ENCODE data around the gene LMO7. TPM values are rescaled to one million over a fixed set of nuclear protein-coding genes. Genes with fewer than 3 reads are reported as not detected.
A peak's percentile ranks its signal among the peaks of the same experiment; 100 is the strongest.

LMO7 gene
- total RNA-seq, 1 experiment from 2014 or later: 123 TPM

DNA sequence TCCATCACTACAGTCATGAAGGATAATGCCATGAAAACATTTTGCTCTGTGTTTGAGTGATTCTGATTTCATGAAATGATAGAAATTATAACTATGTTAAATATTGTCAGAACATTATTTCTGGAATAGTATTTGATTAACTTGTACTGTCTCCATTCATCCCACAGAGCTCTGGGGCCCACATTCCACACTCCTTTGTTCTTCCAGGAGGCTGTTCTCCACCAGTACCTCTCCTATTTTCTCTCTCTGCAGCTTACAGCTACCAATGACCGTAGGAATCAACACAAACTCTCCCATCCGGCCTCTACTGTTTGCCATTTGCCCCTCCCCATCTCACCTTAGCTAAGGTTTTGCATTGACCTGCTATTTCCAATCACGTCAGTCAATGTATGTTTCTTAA is 240.9 kb downstream of the LMO7 start:
- Histone ChIP-seq H3K36me3 (no peaks in the 10 kb centered on the region), H3K4me1 (replicated peaks) (no peaks in the 10 kb centered on the region), H3K27me3 (replicated peaks) (peaks cover 24% of the 10 kb centered on the region), H3K27ac (no peak overlapping the region), H3K9me3 (replicated peaks) (no peaks in the 10 kb centered on the region), H3K4me3 (no peak overlapping the region)
- no peak for DNase-seq (ENCODE audit: low read depth in 1 of 2, low spot score in 2 of 2)

DNA sequence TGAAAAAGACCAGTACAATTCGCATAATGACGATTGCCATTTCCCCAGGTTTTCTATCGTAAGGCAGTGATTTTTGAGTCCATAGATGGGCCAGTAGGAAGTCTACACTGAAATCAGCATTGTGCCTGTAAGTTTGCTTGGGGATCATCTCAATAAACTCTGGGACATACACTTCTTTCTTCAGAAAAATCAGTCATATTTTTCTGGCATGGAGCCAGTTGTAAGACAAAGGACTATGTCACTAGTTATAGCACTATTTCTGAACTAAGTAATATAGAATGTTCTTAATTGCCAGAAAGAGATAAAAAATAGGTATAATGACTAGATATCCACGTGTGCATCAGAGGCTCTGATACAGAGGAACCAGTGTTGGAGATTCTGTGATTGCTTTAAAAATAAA is 243.5 kb downstream of the LMO7 start:
- no peak for DNase-seq (ENCODE audit: low read depth in 1 of 2, low spot score in 2 of 2)
- Histone ChIP-seq H3K4me3 (no peak overlapping the region), H3K27me3 (replicated peaks) (peaks cover 25% of the 10 kb centered on the region), H3K9me3 (replicated peaks) (no peaks in the 10 kb centered on the region), H3K4me1 (replicated peaks) (no peaks in the 10 kb centered on the region), H3K36me3 (no peaks in the 10 kb centered on the region), H3K27ac (no peak overlapping the region)

DNA sequence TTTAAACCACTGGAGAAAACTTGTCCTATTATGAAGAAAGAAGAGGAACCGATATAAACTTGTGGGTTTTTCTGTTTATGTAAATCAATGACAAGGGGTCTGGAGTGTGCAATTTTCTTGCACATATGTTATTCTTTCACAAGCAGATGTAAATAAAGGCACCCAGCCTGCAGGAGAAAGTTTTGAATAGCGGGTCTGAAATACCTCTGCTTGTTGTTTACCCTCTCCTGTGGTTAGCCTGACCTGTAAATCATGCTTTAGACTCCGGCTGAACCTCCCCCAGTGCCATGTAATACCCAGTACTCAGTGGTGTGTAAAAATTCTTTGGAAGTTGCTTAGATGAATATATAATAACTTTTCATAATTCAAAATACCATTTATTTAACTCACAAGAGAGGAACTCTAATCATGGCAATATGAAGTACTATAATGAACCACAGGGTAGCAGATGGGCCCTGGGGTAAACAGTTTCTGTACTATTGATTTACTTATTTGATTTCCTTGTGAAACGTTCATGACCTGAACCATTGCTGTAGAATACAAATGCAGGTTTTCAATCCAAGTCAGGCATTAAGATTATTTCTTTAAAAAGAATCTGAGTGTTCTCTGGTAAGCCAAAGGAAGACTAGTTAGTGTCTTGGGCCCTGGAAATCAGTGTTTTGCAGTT is 245.1 kb downstream of the LMO7 start:
- Histone ChIP-seq H3K27me3 (replicated peaks) (peaks cover 20% of the 10 kb centered on the region), H3K36me3 (no peaks in the 10 kb centered on the region), H3K9me3 (replicated peaks) (no peaks in the 10 kb centered on the region), H3K4me3 (no peak overlapping the region), H3K27ac (no peak overlapping the region), H3K4me1 (replicated peaks) (no peaks in the 10 kb centered on the region)
- DNase-seq (ENCODE audit: low read depth in 1 of 2, low spot score in 2 of 2): peak in 1 of 2 experiments; percentile 40

DNA sequence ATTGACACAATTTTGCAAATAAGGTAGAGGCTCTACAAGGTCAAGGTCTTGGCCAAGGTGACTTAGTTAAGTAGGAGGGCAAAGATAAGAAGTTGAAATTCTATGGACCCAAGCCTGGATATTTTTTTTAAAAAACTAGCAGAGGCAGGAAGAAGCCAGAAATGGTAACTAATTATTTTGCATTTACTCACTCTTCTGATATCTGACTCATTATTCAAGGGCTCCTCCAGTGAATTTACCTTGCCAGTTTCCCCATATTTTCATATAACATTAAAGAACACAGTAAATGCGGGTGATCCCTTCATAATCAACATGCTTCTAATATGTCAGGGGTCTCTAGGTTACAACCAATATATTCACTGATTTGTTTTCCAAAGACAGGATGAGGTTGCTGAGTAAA is 246.1 kb downstream of the LMO7 start:
- H3K36me3 ChIP-seq: no peaks in the 10 kb centered on the region

DNA sequence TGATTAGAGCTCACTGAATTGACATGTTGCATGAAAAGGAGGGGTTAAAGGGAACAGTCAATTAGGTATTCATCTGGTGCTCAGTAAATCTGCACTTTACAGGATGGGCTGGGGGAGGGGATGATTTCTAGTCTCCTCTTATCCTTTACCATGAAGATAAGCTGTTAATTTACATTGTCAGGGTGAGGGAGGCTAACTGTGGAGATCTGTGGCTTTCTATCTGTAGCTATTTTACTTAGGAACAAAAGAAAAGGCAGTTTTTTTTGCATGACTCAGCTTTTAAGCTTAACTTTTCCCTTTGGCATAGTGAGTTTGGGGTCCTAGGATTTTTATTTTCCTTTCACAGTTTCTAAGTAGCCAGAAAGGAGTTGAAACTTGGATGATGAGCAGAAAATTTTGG is 253.3 kb downstream of the LMO7 start:
- H3K9me3 ChIP-seq (replicated peaks): no peaks in the 10 kb centered on the region

More for the DNA sequence above, 246.1 kb downstream of the LMO7 start:
- Histone ChIP-seq H3K4me3 (no peak overlapping the region), H3K27me3 (replicated peaks) (peaks cover 19% of the 10 kb centered on the region), H3K27ac (no peak overlapping the region), H3K9me3 (replicated peaks) (no peaks in the 10 kb centered on the region), H3K4me1 (replicated peaks) (no peaks in the 10 kb centered on the region)
- DNase-seq (ENCODE audit: low read depth in 1 of 2, low spot score in 2 of 2): no peak

DNA sequence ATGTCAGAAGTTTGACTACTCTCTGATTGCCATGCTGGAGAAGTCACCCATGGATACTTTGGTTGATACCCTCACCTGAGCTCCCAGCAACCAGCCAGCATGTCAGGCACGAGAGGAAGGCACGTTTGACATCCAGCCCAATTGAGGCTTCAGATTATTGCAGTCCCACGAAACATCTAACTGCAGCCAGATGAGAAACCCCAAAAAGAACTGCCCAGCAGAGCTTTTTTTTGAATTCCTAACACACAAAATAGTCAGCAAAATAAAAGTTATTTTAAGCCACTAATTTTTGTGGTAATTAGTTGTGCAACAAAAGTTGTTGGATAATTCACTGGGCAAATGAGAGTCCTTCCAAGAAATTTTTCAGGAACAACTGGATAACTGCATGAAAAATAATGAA is 259.0 kb downstream of the LMO7 start:
- Histone ChIP-seq H3K4me1 (replicated peaks) (peaks cover 6% of the 10 kb centered on the region; the same call in 1 of the 2 replicates), H3K36me3 (no peaks in the 10 kb centered on the region), H3K27me3 (replicated peaks) (no peaks in the 10 kb centered on the region), H3K4me3 (no peak overlapping the region), H3K9me3 (replicated peaks) (no peaks in the 10 kb centered on the region), H3K27ac (no peak overlapping the region)
- DNase-seq (ENCODE audit: low read depth in 1 of 2, low spot score in 2 of 2): no peak

More for the DNA sequence above, 253.3 kb downstream of the LMO7 start:
- H3K27me3 ChIP-seq (replicated peaks): no peaks in the 10 kb centered on the region; the same call in 1 of the 2 replicates
- no peaks in the 10 kb centered on the region for H3K36me3 ChIP-seq
- H3K4me3 ChIP-seq: no peak overlapping the region
- no peak overlapping the region for H3K27ac ChIP-seq
- no peaks in the 10 kb centered on the region for H3K4me1 ChIP-seq (replicated peaks)
- no peak for DNase-seq (ENCODE audit: low read depth in 1 of 2, low spot score in 2 of 2)

DNA sequence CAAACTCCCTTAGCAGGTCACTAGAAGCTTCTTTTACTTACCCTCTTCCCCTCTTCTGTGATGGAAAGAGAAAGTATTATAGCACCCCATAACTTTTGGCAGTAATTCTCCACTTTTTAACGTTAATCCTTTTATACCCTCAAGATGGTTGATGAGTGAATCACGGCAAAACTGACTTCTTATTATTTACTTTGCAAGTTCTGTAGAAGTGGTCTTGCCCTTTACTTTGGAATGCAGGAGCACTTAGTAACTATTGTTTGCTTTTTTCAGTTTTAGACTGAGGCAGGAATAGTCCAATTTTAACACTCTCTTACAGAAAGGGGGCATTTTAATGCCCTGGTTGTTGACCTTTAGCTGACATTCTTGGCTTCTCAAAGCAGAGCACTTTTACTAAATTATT is 260.1 kb downstream of the LMO7 start:
- no peak for DNase-seq (ENCODE audit: low read depth in 1 of 2, low spot score in 2 of 2)
- Histone ChIP-seq H3K4me1 (replicated peaks) (peaks cover 6% of the 10 kb centered on the region; the same call in 1 of the 2 replicates), H3K27me3 (replicated peaks) (no peaks in the 10 kb centered on the region), H3K36me3 (no peaks in the 10 kb centered on the region), H3K27ac (no peak overlapping the region), H3K4me3 (no peak overlapping the region), H3K9me3 (replicated peaks) (no peaks in the 10 kb centered on the region)

DNA sequence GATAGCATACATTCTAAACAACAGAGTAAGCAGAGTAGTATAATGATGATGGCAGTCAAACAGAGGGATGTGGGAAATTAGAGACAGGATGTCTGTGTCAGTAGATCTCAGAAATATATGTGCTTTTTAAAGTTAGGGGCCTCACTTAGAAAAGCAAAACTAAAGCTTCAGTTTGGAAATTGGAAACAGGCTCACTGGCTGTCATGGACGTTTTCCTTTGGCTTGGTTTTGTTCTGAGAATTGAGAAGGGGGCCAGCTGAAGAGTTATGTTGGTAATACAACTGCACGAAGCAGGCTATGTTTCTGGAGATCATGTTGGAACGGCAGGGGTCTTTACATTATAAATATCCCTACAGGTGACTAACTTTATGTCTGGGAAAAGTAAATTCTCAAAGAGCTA is 261.3 kb downstream of the LMO7 start:
- Histone ChIP-seq H3K27me3 (replicated peaks) (no peaks in the 10 kb centered on the region), H3K36me3 (no peaks in the 10 kb centered on the region)

DNA sequence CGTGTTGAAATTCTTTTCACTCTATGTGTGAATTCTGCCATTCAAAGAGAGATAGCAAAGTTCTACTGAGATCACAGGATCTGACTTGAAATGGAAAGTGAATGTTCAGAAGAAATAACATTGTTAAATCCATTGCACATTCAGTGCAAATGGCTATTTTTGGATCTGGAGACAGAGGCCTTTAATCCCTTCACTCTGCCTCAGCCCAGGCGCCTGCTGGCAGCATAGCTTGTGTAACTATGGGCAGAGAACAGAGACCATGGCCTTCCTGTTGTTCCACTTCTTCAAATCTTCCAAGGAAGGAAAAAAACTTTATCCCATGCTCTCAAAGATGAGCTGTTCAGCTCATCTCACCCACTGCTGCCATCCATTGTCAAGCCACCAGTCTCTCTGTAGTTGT is 265.4 kb downstream of the LMO7 start:
- DNase-seq (ENCODE audit: low read depth in 1 of 2, low spot score in 2 of 2): no peak
- H3K27me3 ChIP-seq (replicated peaks): no peaks in the 10 kb centered on the region
- no peaks in the 10 kb centered on the region for H3K36me3 ChIP-seq
- H3K4me3 ChIP-seq: no peak overlapping the region
- H3K27ac ChIP-seq: no peak overlapping the region
- H3K9me3 ChIP-seq (replicated peaks): no peaks in the 10 kb centered on the region
- peaks cover under 1% of the 10 kb centered on the region; the same call in 1 of the 2 replicates for H3K4me1 ChIP-seq (replicated peaks)

More for the DNA sequence above, 261.3 kb downstream of the LMO7 start:
- Histone ChIP-seq H3K4me1 (replicated peaks) (peaks cover 6% of the 10 kb centered on the region; the same call in 1 of the 2 replicates), H3K9me3 (replicated peaks) (no peaks in the 10 kb centered on the region), H3K27ac (no peak overlapping the region), H3K4me3 (no peak overlapping the region)
- no peak for DNase-seq (ENCODE audit: low read depth in 1 of 2, low spot score in 2 of 2)

DNA sequence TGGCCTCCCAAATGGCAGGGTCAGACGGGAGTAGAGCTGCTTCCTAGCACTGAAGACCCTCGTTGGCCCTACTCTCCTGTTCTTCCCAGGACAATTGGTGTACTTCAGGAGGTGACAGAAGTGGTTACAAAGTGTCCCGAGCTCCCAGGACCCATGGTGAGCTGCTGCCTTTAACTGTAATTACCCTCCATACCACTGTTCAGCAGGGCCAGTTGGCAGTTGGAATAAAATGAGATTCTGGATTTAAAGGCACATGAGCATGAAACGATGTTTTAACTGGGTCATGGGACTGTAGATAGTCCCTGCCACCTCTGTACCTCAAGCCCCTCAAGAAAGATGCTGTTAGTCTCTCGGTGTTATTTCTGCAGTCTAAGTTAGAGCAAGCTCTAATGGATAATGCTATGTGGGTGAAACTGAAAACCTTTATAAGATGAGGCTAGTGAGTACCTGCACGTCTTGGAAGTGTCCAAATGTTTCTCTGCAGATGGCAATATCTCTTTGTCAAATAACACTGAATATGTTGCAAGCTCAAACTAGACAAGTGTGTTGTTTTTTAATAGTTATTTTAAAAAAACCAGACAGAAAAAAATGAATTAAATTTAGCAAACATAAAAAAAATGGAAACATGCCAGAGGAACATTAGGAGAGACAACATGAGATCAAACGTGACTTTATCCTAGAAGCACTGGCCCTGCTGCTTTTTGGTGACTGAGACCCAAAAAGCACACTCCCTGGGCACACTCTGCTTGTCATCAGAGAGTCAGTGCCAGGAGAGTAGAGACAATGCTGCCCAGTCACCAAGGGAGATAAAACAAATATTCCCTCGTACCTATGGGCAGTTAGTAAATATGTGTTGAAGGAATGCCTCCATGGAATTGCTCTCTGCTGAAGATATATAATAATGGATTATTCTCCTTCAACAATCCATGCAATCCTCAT is 266.3 kb downstream of the LMO7 start:
- no peak overlapping the region for H3K4me3 ChIP-seq
- H3K27me3 ChIP-seq (replicated peaks): no peaks in the 10 kb centered on the region
- H3K27ac ChIP-seq: no peak overlapping the region
- no peak for DNase-seq (ENCODE audit: low read depth in 1 of 2, low spot score in 2 of 2)
- no peaks in the 10 kb centered on the region for H3K4me1 ChIP-seq (replicated peaks)
- H3K9me3 ChIP-seq (replicated peaks): no peaks in the 10 kb centered on the region
- H3K36me3 ChIP-seq: no peaks in the 10 kb centered on the region

DNA sequence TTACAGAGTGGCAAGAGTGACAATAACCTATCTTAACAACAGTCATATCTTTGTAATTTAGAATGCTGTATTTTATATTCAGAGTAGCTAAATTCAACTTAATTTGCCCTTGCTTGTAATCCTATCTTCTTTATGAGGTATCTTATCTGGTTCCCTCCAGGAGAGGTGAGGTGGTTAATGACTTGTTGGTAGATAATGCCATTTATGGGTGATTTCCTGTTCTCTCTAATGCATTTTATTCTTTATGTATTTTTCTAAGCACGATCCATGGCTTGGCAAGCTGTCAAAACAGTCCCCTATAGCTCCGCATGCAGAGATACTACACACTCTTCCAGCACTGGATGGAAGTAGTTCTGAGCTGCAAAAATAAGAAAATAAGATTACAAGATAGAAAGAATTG is 267.9 kb downstream of the LMO7 start:
- H3K27me3 ChIP-seq (replicated peaks): no peaks in the 10 kb centered on the region
- no peak overlapping the region for H3K4me3 ChIP-seq
- no peak overlapping the region for H3K27ac ChIP-seq
- no peaks in the 10 kb centered on the region for H3K4me1 ChIP-seq (replicated peaks)
- no peaks in the 10 kb centered on the region for H3K9me3 ChIP-seq (replicated peaks)
- no peak for DNase-seq (ENCODE audit: low read depth in 1 of 2, low spot score in 2 of 2)
- H3K36me3 ChIP-seq: no peaks in the 10 kb centered on the region

DNA sequence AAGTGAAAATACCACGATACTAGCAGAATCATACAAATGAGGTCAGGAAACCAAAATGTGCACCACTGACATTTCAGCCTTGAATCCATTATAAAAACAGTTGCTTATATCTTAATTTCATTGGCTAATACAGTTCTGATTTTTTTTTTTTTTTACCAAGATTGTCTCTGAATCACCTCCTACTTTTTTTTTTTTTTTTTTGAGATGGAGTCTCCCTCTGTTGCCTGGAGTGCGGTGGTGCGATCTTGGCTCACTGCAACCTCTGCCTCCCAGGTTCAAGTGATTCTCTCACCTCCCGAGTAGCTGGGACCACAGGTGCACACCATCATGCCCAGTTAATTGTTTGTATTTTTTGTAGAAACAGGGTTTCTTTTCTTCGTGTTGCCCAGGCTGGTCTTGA is 270.2 kb downstream of the LMO7 start:
- Histone ChIP-seq H3K4me3 (no peak overlapping the region), H3K9me3 (replicated peaks) (no peaks in the 10 kb centered on the region), H3K27me3 (replicated peaks) (no peaks in the 10 kb centered on the region), H3K4me1 (replicated peaks) (no peaks in the 10 kb centered on the region), H3K27ac (no peak overlapping the region), H3K36me3 (no peaks in the 10 kb centered on the region)
- no peak for DNase-seq (ENCODE audit: low read depth in 1 of 2, low spot score in 2 of 2)

DNA sequence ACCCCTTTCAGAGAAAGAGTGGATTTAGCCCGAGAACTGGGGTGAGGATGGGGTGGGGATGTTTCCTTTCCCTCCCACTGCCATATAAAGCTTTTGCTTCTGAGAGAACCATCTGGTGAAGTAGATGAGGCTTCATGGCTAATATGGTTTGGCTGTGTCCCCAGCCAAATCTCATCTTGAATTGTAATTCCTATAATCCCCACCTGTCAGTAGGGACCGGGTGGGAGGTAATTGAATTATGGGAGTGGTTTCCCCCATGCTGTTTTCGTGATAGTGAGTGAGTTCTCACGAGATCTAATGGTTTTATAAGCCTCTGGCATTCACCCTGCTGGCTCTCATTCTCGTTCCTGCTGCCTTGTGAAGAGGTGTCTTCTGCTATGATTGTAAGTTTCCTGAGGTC is 270.9 kb downstream of the LMO7 start:
- no peaks in the 10 kb centered on the region for H3K9me3 ChIP-seq (replicated peaks)
- H3K36me3 ChIP-seq: no peaks in the 10 kb centered on the region
- H3K4me3 ChIP-seq: no peak overlapping the region
- H3K27me3 ChIP-seq (replicated peaks): no peaks in the 10 kb centered on the region
- no peaks in the 10 kb centered on the region for H3K4me1 ChIP-seq (replicated peaks)
- DNase-seq (ENCODE audit: low read depth in 1 of 2, low spot score in 2 of 2): no peak
- H3K27ac ChIP-seq: no peak overlapping the region

DNA sequence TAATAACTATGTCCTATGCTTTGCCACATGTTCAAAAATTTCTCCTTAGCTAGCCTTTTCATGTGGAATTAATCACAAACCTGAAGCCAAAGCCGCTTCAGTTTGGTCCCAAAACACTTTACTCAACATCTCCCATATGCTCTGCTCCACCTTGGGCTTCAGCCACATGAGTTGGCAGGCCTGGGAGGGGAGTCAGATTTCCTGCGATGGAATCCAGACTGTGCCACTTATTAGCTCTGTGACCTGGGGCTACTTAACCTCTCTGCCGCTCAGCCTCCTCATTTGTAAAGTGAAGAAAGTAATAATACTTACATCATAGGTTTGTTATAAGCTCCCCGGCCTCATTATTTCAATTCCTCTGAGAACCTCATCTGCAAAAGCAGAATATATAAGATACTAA is 272.0 kb downstream of the LMO7 start:
- H3K9me3 ChIP-seq (replicated peaks): no peaks in the 10 kb centered on the region
- no peaks in the 10 kb centered on the region for H3K36me3 ChIP-seq
- H3K4me1 ChIP-seq (replicated peaks): no peaks in the 10 kb centered on the region
- no peaks in the 10 kb centered on the region for H3K27me3 ChIP-seq (replicated peaks)
- no peak for DNase-seq (ENCODE audit: low read depth in 1 of 2, low spot score in 2 of 2)
- no peak overlapping the region for H3K4me3 ChIP-seq
- no peak overlapping the region for H3K27ac ChIP-seq

Data from SJSA1 (cell line).